HEK293T (cell line): Measurements from ENCODE around the gene PDE10A.

Experiments
- ARNT ChIP-seq: fragments of 450-650 bp; IDR thresholded peaks from 2 replicates; pipeline ENCODE4 v1.6.1; 2017; ENCODE audit warnings: mild to moderate bottlenecking
- BHLHE40 ChIP-seq: fragments of 450-650 bp; IDR thresholded peaks from 2 replicates; pipeline ENCODE4 v1.6.1; 2016; ENCODE audit warnings: mild to moderate bottlenecking, moderate library complexity, borderline replicate concordance
- CTBP1 ChIP-seq: fragments of 450-650 bp; IDR thresholded peaks from 2 replicates; pipeline ENCODE4 v1.6.1; 2016; ENCODE audit warnings: borderline replicate concordance
- FOXK2 ChIP-seq: fragments of 450-650 bp; IDR thresholded peaks from 2 replicates; pipeline ENCODE4 v1.6.1; 2016; ENCODE audit warnings: mild to moderate bottlenecking
- FOXM1 ChIP-seq: fragments of 450-650 bp; IDR thresholded peaks from 2 replicates; pipeline ENCODE4 v1.6.1; 2017; ENCODE audit warnings: mild to moderate bottlenecking, borderline replicate concordance
- NFRKB ChIP-seq: fragments of 450-650 bp; IDR thresholded peaks from 2 replicates; pipeline ENCODE4 v1.6.1; 2016; ENCODE audit warnings: mild to moderate bottlenecking, moderate library complexity
- SP1 ChIP-seq: fragments of 450-650 bp; IDR thresholded peaks from 2 replicates; pipeline ENCODE4 v1.6.1; 2017
- SUZ12 ChIP-seq: fragments of 450-650 bp; IDR thresholded peaks from 2 replicates; pipeline ENCODE4 v1.6.1; 2016; ENCODE audit warnings: mild to moderate bottlenecking
- TF ChIP-seq, protein P1 (sequence below): fragments of 450-650 bp; IDR thresholded peaks from 2 replicates; pipeline ENCODE4 v1.6.1; 2016

DNA sequence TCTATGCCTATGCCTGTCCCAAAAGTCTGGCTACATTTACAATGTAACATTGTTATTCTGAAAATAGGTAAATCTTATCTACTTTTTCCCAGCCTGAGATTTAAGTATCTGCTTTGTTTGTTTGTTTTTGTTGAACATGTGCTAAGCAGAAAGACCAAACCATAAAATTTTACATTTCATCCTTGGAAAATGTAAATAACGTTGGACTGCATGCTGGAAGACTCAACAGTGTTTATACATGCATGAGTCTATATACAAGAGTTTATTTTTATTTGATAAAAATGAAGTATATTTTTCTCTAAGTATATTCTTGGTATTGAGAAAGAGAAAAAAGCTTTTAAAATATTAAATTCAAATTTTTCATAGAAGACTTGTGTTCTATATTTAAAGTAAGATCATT lies 12.1 kb upstream of the PDE10A start:
- TF ChIP-seq CTBP1 (no peak), SP1 (no peak), SUZ12 (no peak), FOXM1 (no peak), ARNT (no peak), NFRKB (no peak), BHLHE40 (no peak), FOXK2 (no peak)
- TF ChIP-seq, protein P1, sequence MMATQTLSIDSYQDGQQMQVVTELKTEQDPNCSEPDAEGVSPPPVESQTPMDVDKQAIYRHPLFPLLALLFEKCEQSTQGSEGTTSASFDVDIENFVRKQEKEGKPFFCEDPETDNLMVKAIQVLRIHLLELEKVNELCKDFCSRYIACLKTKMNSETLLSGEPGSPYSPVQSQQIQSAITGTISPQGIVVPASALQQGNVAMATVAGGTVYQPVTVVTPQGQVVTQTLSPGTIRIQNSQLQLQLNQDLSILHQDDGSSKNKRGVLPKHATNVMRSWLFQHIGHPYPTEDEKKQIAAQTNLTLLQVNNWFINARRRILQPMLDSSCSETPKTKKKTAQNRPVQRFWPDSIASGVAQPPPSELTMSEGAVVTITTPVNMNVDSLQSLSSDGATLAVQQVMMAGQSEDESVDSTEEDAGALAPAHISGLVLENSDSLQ: no peak
